MM.1S (cell line): ENCODE results near the gene EAF2.

Experiments
- DNase-seq: peaks from one replicate; pipeline ENCODE4 v3.0.0-alpha.2; 2015
- H2AFZ ChIP-seq: fragments of 300-600 bp; sonication (generic); 2 replicates; pipeline ENCODE4 v1.6.0; 2016; ENCODE audit warnings: antibody characterized with exemption, low read length
- H3F3A ChIP-seq: fragments of 300-600 bp; sonication (generic); 2 replicates; pipeline ENCODE4 v1.6.1; 2016; ENCODE audit warnings: mild to moderate bottlenecking, antibody characterized with exemption, low read length, moderate library complexity, mixed read lengths; ENCODE audit not compliant: insufficient read depth
- H3K27ac ChIP-seq: fragments of 300-600 bp; sonication (generic); 2 replicates; pipeline ENCODE4 v1.5.1; 2016; ENCODE audit warnings: mild to moderate bottlenecking, low read length
- H3K27me3 ChIP-seq: fragments of 300-600 bp; sonication (generic); replicated peaks from 2 replicates; pipeline ENCODE4 v1.6.0; 2016; ENCODE audit warnings: low read length; ENCODE audit not compliant: insufficient read depth
- H3K36me3 ChIP-seq: fragments of 300-600 bp; sonication (generic); replicated peaks from 2 replicates; pipeline ENCODE4 v1.6.1; 2016; ENCODE audit warnings: mild to moderate bottlenecking, low read length, mixed read lengths; ENCODE audit not compliant: insufficient read depth
- H3K4me1 ChIP-seq: fragments of 300-600 bp; sonication (generic); 2 replicates; pipeline ENCODE4 v1.6.1; 2016; ENCODE audit warnings: low read length, mixed read lengths
- H3K4me2 ChIP-seq: fragments of 300-600 bp; sonication (generic); 2 replicates; pipeline ENCODE4 v1.6.0; 2016; ENCODE audit warnings: low read depth, low read length
- H3K4me3 ChIP-seq: fragments of 300-600 bp; sonication (generic); 2 replicates; pipeline ENCODE4 v1.5.1; 2016; ENCODE audit warnings: low read length, mixed read lengths
- H3K79me2 ChIP-seq: fragments of 300-600 bp; sonication (generic); 2 replicates; pipeline ENCODE4 v1.6.1; 2016; ENCODE audit warnings: mixed run types, low read length, mixed read lengths
- H3K9ac ChIP-seq: fragments of 300-600 bp; sonication (generic); 2 replicates; pipeline ENCODE4 v1.6.1; 2016; ENCODE audit warnings: low read length, mixed read lengths
- H3K9me2 ChIP-seq: fragments of 300-600 bp; sonication (generic); replicated peaks from 2 replicates; pipeline ENCODE4 v1.6.1; 2016; ENCODE audit warnings: mild to moderate bottlenecking, low read length, mixed read lengths; ENCODE audit not compliant: insufficient read depth
- H3K9me3 ChIP-seq: fragments of 300-600 bp; sonication (generic); replicated peaks from 2 replicates; pipeline ENCODE4 v1.6.1; 2016; ENCODE audit warnings: mild to moderate bottlenecking, low read length, mixed read lengths; ENCODE audit not compliant: insufficient read depth
- H4K20me1 ChIP-seq: fragments of 300-600 bp; sonication (generic); 2 replicates; pipeline ENCODE4 v1.6.1; 2016; ENCODE audit warnings: mild to moderate bottlenecking, low read length, moderate library complexity, mixed read lengths; ENCODE audit not compliant: insufficient read depth
- CTCF ChIP-seq: fragments of 300-600 bp; sonication (generic); IDR thresholded peaks from 2 replicates; pipeline ENCODE4 v1.5.1; 2016; ENCODE audit warnings: antibody characterized with exemption, low read length, mixed read lengths
- EZH2 ChIP-seq: fragments of 300-600 bp; sonication (generic); optimal IDR thresholded peaks from 2 replicates; pipeline ENCODE3; 2017; ENCODE audit warnings: low read depth, mild to moderate bottlenecking, antibody characterized with exemption, low read length, mixed read lengths
- EZH2phosphoT487 ChIP-seq: fragments of 300-600 bp; sonication (generic); IDR thresholded peaks from 2 replicates; pipeline ENCODE4 v1.6.1; 2018; ENCODE audit warnings: antibody characterized with exemption, low read length

Gene EAF2

DNA sequence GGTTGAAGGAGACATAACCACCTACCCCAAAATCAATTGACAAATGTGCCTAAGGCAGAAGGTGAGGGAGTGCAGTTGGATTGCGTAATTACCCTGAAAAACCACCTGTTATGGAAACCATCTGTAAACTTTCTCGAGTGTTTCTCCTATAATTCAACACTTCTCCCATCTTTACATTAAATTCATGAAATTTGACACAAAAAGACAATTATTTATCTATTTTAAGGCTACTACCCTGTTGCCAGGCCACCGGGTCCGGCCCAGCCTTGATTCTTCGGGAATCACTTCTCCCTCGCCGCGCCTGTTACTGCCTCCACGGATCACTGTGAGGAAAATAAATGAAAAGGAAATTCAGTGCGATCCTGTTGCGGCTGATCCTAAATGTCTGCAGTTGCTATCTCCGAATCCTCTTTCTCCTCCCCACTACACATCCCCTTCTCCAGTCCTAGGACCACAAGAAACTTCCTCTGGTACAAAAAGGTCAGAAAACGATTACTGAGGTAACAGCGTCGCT, 795 bp upstream of the EAF2 start:
- H3K27me3 ChIP-seq, result no peaks in the 10 kb centered on the region
- peaks cover 3% of the 10 kb centered on the region; the same call in 1 of the 2 replicates for H3F3A ChIP-seq
- H2AFZ ChIP-seq, result peak overlapping the region; percentile 70
- H3K9ac ChIP-seq, result peak overlapping the region; percentile 90
- peaks cover 20% of the 10 kb centered on the region for H3K4me1 ChIP-seq
- TF ChIP-seq CTCF (no peak), EZH2phosphoT487 (no peak), EZH2 (no peak)
- peak overlapping the region; percentile 62 for H3K27ac ChIP-seq
- H3K36me3 ChIP-seq, result peaks cover 4% of the 10 kb centered on the region; the same call in 1 of the 2 replicates
- DNase-seq, result peak; percentile 12
- peaks cover 95% of the 10 kb centered on the region for H3K79me2 ChIP-seq
- no peaks in the 10 kb centered on the region for H3K9me3 ChIP-seq
- H4K20me1 ChIP-seq, result no peaks in the 10 kb centered on the region
- H3K4me3 ChIP-seq, result peak overlapping the region; percentile 89
- no peaks in the 10 kb centered on the region for H3K9me2 ChIP-seq
- H3K4me2 ChIP-seq, result peak overlapping the region; percentile 83

- no peaks in the 10 kb centered on the region for H3K27me3 ChIP-seq
- TF ChIP-seq EZH2phosphoT487, result no peak
- no peak for TF ChIP-seq EZH2
- no peak for TF ChIP-seq CTCF
- H3K36me3 ChIP-seq, result peaks cover 4% of the 10 kb centered on the region; the same call in 1 of the 2 replicates
- H3K9me2 ChIP-seq, result no peaks in the 10 kb centered on the region
- peaks cover 20% of the 10 kb centered on the region for H3K4me1 ChIP-seq
- peak overlapping the region; percentile 72 for H3K27ac ChIP-seq
- H3K4me3 ChIP-seq, result peak overlapping the region; percentile 89
- H3K79me2 ChIP-seq, result peaks cover 93% of the 10 kb centered on the region
- no peaks in the 10 kb centered on the region for H4K20me1 ChIP-seq
- H3K9me3 ChIP-seq, result no peaks in the 10 kb centered on the region
- H3K9ac ChIP-seq, result peak overlapping the region; percentile 70
- H3F3A ChIP-seq, result peaks cover 3% of the 10 kb centered on the region; the same call in 1 of the 2 replicates
- H3K4me2 ChIP-seq, result peak overlapping the region; percentile 80
- H2AFZ ChIP-seq, result peak overlapping the region; percentile 73
- peak; percentile 43 for DNase-seq
These were observed 424 bp downstream of the EAF2 start for GRCh38 chr3:121835465-121835801.

DNA sequence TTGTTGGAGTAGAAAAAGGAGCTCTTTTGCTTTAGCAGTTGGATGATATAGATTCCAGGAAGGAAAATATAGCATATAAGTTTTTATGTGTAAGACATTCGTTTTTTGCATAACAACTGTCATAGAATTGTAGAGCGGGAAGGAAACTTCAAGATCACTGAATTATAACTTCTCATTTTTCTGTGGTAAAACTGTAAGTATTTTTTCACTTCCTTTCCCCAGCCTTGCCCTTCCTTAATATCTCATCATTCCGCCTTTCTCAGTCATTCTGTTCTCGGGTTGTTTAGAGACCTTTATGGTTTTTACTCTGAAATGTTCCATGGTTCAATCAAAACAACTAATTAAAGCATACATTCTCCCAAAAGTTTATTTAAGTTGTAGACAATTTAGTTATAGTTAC, 1.1 kb downstream of the EAF2 start:
- Histone ChIP-seq H3K9me3 (no peaks in the 10 kb centered on the region), H3K79me2 (peaks cover 91% of the 10 kb centered on the region), H3K4me1 (peaks cover 20% of the 10 kb centered on the region)

More for the DNA sequence above, 1.1 kb downstream of the EAF2 start:
- DNase-seq, result no peak
- Histone ChIP-seq H3K4me3 (peak overlapping the region; percentile 89), H3K4me2 (peak overlapping the region; percentile 80), H3K36me3 (peaks cover 4% of the 10 kb centered on the region; the same call in 1 of the 2 replicates), H3K27ac (peak overlapping the region; percentile 72; the same call in 1 of the 2 replicates), H3K9me2 (no peaks in the 10 kb centered on the region), H4K20me1 (no peaks in the 10 kb centered on the region), H3F3A (peaks cover 3% of the 10 kb centered on the region; the same call in 1 of the 2 replicates), H3K9ac (peak overlapping the region; percentile 70), H3K27me3 (no peaks in the 10 kb centered on the region), H2AFZ (no peak overlapping the region)
- TF ChIP-seq EZH2phosphoT487, result no peak
- no peak for TF ChIP-seq EZH2
- TF ChIP-seq CTCF, result no peak
